ENCODE measurements around the gene LOXHD1. TPM values are rescaled to one million over a fixed set of nuclear protein-coding genes. Genes with fewer than 3 reads are reported as not detected.

Gene LOXHD1
- total and polyA plus RNA-seq, 2 of the 4 experiments (the other 2 are of a cell fraction): not detected

GRCh38 chr18:46562674-46563192, 94.3 kb downstream of the LOXHD1 start:
- H2BK120ac ChIP-seq (ENCODE audit: low read depth, low read length): no peak overlapping the region
- H2BK5ac ChIP-seq (ENCODE audit: low read depth, low read length, poor library complexity, severe bottlenecking): no peak overlapping the region
- no peak overlapping the region for H4K8ac ChIP-seq (ENCODE audit: low read depth in 2 of 2, low read length in 2 of 2)
- no peak overlapping the region for H4K91ac ChIP-seq (ENCODE audit: insufficient read depth, low read depth, low read length)
- DNase-seq: no peak
- ChIA-PET POLR2A (ENCODE audit: unreplicated experiment) (no interaction called here), CTCF (no interaction called here)
- WGBS, 2 experiments (ENCODE audit: extremely low coverage in 2 of 2, insufficient read length in 1 of 2): 20% methylated on average over 1 of the region's 12 CpGs; no CpG with 5 or more reads in 1 of the 2 experiments
- no peaks in the 10 kb centered on the region for H3K27me3 ChIP-seq (ENCODE audit: control insufficient read depth, insufficient read depth, low read length)
- no peaks in the 10 kb centered on the region for H3K9me1 ChIP-seq (ENCODE audit: insufficient read depth, low read length)
- intact Hi-C loops (cut with micrococcal nuclease) (no loop called here), dilution Hi-C loops (cut with HindIII; ENCODE audit: low sequenced_read_pairs, unreplicated experiment) (no loop called here), in situ Hi-C loops (cut with MboI; ENCODE audit: low sequenced_read_pairs) (no loop called here)
- H2BK15ac ChIP-seq (ENCODE audit: low read depth, low read length): no peak overlapping the region
- H3K79me1 ChIP-seq (ENCODE audit: low read depth in 1 of 2, low read length in 2 of 2): no peaks in the 10 kb centered on the region
- no peak overlapping the region for H2AFZ ChIP-seq (replicated peaks; ENCODE audit: low read length, poor library complexity)
- no peak overlapping the region for H3K18ac ChIP-seq (ENCODE audit: low read depth, low read length)
- H3K36me3 ChIP-seq (ENCODE audit: control insufficient read depth, insufficient read depth, low read length): no peaks in the 10 kb centered on the region
- no peak overlapping the region for H4K5ac ChIP-seq (ENCODE audit: low read depth, low read length)
- H2BK20ac ChIP-seq (ENCODE audit: low read depth, low read length): no peak overlapping the region
- no peak overlapping the region for H3K9ac ChIP-seq (ENCODE audit: low read depth, low read length)
- H3K27ac ChIP-seq (ENCODE audit: insufficient read depth, low read length): no peak overlapping the region
- H4K20me1 ChIP-seq (ENCODE audit: insufficient read depth, low read length): no peaks in the 10 kb centered on the region
- no peak for ATAC-seq (ENCODE audit: low read depth)
- H3K4me2 ChIP-seq (ENCODE audit: low read depth, low read length): no peak overlapping the region
- no peak overlapping the region for H3K14ac ChIP-seq (replicated peaks; ENCODE audit: low read depth, low read length)
- no TSS peak for BruUV-seq (replicated peaks)
- H3K4ac ChIP-seq (ENCODE audit: low read depth, low read length): no peak overlapping the region
- H3K4me3 ChIP-seq (ENCODE audit: insufficient read depth, low read depth, low read length): no peak overlapping the region
- no peaks in the 10 kb centered on the region for H3K4me1 ChIP-seq (ENCODE audit: control insufficient read depth, insufficient read depth, low read length)
- no peak overlapping the region for H2AK9ac ChIP-seq (replicated peaks; ENCODE audit: low read depth, low read length, poor library complexity)
- H3K9me3 ChIP-seq (ENCODE audit: control insufficient read depth, insufficient read depth, low read length): no peaks in the 10 kb centered on the region
- H3K23ac ChIP-seq (ENCODE audit: low read depth, low read length): no peak overlapping the region
- H2AK5ac ChIP-seq (ENCODE audit: low read depth, low read length): no peak overlapping the region
- TF ChIP-seq NFE2L2 (IDR thresholded peaks at IDR 0.05; ENCODE audit: low read depth, low read length) (no peak), MAFK (IDR thresholded peaks at IDR 0.05; ENCODE audit: low read depth, low read length) (no peak), POLR2A (IDR thresholded peaks at IDR 0.05; ENCODE audit: low read depth, low read length) (no peak), RCOR1 (IDR thresholded peaks at IDR 0.05; ENCODE audit: insufficient replicate concordance, low read length) (no peak), MAZ (IDR thresholded peaks at IDR 0.05; ENCODE audit: borderline replicate concordance, low read depth, low read length) (no peak), CEBPB (IDR thresholded peaks at IDR 0.05; ENCODE audit: low read depth, low read length) (no peak), BHLHE40 (IDR thresholded peaks at IDR 0.05; ENCODE audit: low read depth, low read length) (no peak), SMC3 (IDR thresholded peaks at IDR 0.05; ENCODE audit: low read depth, low read length) (no peak), FOS (IDR thresholded peaks at IDR 0.05; ENCODE audit: low read depth, low read length) (no peak), RAD21 (IDR thresholded peaks at IDR 0.05; ENCODE audit: low read length) (no peak), RFX5 (IDR thresholded peaks at IDR 0.05; ENCODE audit: low read depth, low read length) (no peak), CHD1 (IDR thresholded peaks at IDR 0.05; ENCODE audit: low read depth, low read length) (no peak), CTCF (conservative IDR thresholded peaks at IDR 0.05; ENCODE audit: low read depth, low read length) (no peak)
- no peak overlapping the region for H3K56ac ChIP-seq (ENCODE audit: extremely low read depth, insufficient read depth, low read length)
